OCI-M2 (cell line): ENCODE results near the gene CRYGA.
"Not testable (repeated sequence)": the region's sequence is repeated elsewhere in the genome, so short reads cannot be mapped to it uniquely, and the experiment has no call there.

ENCODE experiments used
- DNase-seq: peaks from one replicate; lab custom pipeline; 2025; ENCODE audit not compliant: unreplicated experiment; lab: John Stamatoyannopoulos, UW

Gene CRYGA

DNA sequence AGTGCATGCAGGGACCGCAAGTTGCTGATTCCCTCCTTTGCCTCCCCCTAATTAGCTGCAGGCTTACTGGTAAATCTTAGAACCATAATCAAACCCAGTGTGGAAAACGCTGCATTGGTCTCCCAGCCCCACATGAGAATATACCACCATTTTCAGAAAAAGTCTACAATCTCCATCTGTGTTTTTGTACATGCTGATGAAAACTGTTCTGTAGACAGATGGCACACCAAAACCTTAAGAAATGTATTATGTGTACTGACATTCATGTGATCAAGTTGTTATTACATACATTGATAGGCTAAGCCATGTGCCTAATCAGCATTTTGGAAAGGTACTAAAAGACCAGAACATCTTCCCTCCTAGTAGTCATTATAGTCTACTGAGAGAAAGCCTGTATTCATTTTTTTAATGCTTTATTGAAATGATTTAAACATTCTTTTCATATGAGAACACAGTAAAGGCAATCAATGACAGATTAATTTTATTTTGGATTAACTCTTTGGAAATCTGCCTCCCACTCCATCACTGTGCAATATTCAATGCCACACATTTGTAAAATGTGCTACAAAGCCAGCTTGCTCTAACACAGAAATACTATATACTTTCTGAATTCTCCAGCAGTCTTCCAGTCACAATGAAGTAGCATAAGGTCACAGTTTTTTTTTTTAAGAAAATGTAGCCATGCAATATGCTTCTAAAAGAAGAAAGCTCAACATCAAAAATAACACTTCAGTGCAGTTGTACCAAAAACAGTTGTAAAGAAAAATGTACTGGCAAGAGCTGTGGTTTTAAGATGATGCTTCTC, 1.8 kb upstream of the CRYGA start:
- DNase-seq, result no peak

DNA sequence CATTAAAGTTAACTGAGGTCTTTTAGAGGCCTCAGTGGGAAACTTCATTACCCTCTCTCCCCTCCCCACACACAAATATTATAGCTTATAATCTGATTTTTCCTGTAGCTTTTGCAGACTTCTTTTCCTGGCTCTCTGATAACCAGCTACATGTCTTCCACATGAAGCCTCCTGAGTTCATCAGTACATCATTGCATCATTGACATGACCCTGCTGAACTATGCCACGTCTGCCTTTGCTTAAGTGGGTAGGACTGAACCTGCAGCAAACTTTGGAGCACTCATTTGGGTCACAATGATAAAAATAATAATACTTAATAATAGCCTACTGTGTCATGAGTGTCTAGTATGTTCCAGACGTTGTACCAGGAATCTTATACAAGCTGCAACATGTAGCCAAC, 7.0 kb downstream of the CRYGA start:
- no peak for DNase-seq

DNA sequence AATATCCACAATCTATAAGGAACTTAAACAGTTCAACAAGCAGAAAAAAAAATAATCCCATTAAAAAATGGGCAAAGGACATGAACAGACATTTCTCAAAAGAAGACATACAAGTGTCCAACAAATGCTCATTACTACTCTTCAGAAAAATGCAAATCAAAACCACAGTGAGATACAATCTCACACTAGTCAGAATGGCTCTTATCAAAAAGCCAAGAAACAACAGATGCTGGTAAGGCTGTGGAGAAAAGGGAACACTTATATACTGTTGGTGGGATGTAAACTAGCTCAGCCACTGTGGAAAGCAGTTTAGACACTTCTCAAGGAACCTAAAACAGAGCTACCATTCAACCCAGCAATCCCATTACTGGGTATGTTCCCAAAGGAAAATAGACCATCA, 10.2 kb downstream of the CRYGA start:
- DNase-seq, result no peak

DNA sequence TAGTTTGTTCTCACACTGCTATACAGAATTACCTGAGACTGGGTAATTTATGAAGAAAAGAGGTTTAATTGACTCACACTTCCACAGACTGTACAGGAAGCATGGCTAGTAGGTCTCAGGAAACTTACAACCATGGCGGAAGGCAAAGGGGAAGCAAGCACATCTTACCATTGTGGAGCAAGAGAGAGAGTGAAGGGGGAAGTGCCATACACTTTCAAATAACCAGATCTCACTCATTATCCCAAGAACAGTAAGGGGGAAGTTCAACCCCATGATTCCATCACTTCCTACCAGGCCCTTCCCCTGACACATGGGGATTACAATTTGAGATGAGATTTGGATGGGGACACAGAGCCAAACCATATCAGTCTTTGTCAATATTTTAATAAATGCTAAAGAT, 12.4 kb downstream of the CRYGA start:
- DNase-seq, result no peak

DNA sequence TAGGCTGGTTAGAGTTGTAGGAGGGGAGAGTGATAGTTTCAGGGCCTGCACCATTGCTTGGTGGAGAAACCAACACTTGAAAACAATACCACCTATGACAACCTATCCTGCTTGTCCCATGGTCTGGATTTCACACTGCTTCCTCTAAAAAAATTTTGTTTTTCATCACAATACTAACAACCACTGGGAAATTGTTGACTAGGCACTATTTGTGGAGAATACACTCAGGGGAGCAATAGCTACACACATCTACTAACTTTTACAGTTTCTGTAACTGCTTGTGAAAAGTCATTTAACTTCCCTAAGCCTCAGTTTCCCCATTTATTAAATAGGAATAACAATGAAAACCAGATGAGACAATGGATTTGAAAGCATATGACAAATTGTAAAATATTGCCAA, 13.3 kb downstream of the CRYGA start:
- no peak for DNase-seq

DNA sequence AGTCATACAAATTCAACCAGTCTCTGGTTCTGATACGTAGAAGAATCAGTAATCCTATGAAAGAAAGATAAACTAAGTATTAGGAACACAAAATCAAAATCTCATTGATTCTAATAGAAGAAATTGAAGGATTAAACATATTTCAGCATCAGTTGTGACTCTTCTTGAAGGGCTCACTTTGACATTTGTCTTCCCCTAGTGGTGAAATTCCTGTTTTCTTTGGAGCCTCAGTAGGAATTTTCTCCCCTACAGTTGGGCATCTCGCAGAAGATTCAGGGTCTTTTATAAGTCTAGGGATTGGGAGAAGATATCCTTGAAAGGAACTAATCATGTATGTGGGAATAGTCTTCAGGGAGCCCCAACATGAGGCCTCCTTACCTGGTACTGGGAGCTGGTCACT, 14.6 kb downstream of the CRYGA start:
- DNase-seq, result no peak

DNA sequence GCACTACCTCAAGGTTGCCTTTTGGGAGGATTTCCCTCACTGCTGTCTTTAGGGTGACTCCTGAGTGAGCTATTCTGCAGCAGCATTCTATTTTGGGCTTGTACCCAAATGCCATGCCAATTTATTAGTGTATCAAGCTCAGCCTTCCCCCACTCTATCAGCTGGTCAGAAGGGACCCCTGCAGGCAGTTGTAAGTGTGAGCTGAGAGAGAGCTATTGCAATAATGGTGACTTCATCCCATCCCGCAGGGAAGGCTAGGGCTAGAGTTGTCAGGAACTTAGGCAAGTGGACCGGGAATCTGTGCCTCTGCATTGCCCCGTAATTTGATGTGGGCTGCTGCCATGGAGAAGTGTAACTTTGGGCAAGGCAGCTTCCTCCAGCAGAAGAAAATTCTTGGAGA, 15.6 kb downstream of the CRYGA start:
- no peak for DNase-seq

DNA sequence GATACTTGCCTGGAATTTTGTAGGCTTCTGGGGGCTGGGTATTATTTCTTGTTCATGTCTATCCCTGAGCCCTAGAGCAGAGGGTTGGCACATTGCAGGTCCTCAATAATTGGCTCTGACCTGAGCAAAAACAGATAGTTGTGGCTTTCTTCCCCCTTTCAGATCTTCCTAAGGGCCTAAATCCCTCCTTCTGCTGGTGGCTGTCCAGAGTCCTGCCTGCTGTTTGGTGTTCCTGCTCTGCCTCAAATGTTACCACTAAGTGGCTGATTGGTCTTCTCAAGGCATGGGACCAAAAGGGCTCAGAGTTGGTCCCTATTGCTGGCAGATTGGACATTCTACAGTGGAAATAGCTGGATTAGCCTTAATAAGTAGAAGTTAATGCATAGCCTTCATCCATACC, 16.4 kb downstream of the CRYGA start:
- DNase-seq, result no peak

DNA sequence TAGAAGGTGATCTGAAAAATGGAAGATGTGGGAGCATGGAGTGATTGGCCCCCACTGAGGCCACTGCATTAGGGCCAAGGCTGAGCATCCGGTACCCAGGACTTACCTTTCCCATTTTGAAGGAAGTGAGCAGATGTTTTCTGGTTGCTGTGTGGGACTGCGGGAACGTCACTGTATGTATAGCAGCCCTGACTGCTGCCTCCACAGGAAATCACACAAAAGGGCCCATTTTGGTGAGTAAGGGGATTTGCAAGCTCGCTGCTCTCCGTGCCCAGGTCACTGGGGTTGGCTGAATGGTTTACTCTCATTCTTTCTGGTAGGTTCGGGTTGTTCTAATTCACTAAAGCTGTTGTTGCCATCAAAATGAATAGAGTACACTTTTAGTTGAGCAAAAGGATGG, 17.4 kb downstream of the CRYGA start, which contains the start of gene CRYGB:
Gene CRYGB (minus strand): TSS at position 153 of the 400 bp plus-strand sequence. CDS start 38 bp downstream, at position 115.
- DNase-seq, result no peak

DNA sequence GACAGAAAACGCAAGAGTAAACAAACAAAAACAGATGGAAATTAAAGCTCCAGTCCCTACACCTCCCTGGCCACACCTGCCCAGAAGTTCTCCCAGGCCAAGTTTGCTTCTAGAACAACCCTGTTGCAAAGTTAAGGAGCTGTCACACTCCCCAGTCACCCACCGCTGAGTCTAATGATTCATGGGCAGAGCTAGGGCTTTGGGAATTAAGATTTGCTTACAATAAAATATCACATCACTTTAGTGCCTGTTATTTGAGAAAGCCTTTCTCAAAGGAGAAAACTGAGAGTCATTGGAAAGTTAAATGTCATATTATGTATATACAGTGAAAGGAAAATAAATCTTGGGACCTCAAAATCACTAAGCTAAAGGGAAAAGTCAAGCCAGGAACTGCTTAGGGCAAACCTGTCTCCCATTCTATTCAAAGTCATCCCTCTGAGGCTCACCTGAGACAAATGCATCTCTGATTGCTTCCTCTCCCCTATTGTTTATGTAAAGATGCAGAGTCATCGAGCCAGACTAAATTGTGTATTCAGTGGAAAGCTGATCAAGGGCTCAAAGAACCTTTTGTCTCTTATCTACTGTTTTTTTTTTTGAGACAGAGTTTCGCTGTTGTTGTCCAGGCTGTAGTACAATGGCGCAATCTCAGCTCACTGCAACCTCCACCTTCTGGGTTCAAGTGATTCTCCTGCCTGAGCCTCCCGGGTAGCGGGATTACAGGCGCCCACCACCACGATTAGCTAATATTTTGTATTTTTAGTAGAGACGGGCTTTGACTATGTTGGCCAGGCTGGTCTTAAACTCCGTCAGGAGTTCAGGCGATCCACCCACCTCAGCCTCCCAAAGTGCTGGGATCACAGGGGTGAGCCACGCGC, 20.2 kb downstream of the CRYGA start:
- no peak for DNase-seq

DNA sequence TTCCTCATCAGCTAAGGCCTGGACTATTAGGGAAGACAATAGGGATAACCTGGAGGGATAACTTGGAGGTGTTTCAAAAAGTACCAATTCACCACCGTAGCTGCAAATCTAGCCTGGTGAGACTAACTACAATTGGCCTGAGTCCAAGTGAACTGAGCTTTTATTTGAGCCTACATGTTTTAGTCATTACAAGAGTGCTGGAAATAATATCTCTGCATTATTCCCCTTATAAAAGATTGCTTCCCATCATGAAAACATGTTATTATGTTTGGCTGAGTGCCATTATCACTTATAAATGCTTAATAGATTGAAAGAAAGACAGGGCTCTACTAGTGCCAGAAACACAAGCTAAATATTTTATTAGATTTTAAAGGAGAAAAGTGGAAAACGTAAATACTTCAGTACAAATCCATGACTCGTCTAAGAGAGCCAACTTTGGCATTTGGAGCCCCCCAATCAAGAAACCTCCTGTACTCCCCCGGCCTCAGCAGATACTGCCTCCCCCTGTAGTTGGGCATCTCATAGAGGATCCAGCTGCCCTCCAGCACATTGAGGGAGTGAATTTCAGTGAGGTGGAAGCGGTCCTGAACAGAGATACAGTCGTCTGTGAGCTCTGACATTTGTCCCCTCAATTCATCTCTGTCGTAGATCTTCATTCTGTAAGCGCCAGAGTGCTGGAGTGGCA, 21.0 kb downstream of the CRYGA start:
- DNase-seq, result no peak

DNA sequence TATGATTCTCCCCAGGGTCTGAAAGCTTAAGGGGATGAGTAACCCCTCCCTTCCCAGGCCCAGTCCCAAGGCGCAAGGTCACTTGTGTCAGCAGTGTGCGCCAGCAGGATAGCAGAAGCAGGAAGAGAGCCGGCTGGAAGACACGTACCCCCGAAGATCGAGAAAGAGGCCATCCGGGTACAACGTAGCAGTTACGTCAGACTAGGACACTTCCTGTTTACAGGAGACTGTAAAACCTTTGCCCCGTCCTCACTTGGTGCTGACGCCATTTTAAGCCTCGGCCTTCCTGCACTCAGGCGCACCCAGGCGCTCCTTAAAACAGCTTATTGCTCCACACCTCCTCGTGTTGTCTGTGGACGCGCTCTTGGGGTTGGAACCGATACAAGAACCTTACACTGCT, 23.9 kb downstream of the CRYGA start:
- DNase-seq, result no peak

DNA sequence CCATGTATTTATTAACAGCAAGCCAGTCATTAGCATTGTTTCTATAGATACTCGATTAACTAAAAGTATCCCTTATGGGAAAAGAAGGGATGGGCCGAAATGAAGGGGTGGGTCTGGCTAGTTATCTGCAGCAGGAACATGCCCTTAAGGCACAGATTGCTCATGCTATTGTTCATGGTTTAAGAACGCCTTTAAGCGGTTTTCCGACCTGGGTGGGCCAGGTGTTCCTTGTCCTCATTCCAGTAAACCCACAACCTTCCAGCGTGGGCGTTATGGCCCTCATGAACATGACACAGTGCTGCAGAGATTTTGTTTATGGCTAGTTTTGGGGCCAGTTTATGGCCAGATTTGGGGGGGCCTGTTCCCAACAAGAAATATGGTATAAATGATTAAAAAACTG, 25.1 kb downstream of the CRYGA start:
- DNase-seq, result not testable (repeated sequence)

DNA sequence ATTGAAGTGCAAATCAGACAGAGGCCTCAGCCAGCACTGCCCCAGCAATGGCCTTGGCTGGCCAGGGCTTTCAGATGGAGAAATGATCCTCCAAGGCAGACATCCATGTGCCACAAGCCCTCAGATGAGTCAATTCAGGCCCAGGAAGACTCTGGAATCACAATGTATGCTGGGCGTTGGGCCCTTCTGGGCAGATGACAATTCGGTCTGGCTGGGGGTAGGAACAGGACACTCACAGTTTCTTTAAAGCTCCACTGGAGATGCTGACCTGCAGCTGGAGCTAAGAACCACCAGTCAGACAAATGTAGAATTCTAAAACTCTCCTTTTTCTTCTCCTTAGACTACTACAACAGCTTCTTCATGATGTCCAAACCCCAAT, 26.7 kb downstream of the CRYGA start:
- DNase-seq, result no peak

DNA sequence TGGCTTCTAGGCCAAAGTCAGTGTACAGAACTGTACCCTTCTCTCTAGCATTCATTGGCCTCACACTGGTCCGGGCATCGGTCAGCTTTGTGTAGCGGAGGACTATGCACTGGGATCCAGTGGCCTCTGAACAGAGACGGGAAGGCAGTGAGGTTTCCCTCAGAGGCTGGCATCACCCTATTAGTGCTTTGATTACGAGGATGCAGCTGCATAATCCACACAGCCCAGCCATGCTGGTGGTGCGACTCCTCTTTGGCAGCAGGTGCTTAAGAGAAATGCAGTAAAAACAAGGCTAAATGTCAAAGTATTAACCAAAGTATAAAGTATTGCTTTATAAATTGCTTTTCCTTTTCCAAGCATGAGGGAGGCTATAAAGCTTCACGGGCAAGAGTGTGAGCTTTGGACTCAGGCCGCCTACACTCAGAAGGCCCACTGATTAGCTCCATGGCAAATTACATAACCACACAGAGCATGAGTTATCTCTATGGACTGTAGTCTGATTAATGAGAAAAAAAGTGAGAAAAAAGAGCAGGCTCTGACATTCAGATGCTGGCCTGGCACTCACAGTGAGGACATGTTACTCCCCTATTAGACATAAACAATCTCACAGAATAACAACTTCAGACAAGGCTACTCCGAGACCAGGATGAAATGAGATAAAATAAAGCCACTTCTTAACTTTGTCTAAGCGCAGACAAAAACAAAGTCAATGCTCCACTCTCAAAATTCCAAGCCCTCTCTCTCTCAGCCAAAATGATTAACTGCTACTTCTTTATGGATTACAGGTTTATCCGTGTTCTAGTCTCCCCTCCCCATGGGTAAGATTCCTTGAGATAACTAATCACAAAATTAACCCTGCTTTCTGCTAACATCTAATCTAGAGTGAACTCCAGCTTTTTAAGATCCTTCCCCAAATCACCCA, 27.3 kb downstream of the CRYGA start:
- DNase-seq, result no peak

DNA sequence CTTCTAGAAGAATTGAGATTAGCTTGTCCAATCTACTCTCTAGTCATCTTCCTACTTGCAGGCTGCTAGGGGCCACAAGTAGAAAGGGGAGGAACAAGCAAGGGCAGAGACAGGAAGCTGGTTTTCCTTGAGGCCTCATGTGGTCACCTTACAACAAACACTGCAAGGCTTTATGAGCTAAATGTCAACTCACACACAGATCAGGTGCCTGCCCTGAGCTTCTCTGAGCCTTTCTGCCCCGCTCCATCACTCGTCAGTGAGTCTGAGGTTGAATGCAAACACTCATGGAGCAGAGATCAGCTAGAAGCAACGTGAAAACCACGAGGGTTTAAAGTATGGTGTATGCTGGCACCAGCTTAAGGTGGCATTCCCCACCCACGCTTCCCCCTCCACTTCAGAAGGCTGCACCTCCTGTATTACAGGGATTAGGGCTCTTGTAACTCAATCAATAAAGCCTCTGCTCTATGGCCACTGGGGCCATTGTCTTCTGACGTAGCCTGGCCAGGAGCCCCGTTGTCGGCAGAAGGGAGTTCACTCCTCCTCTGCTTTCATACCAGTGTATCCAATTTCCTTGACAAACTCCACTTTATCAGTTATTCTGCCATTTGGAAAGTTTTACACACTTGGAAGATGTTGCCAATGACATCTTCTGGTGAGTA, 28.3 kb downstream of the CRYGA start:
- DNase-seq, result no peak

DNA sequence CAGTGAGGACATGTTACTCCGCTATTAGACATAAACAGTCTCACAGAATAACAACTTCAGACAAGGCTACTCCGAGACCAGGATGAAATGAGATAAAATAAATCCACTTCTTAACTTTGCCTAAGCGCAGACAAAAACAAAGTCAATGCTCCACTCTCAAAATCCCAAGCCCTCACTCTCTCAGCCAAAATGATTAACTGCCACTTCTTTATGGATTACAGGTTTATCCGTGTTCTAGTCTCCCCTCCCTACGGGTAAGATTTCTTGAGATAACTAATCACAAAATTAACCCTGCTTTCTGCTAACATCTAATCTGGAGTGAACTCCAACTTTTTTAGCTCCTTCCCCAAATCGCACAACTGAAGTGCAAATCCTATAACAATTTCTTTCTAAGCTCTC, 32.7 kb downstream of the CRYGA start:
- no peak for DNase-seq

DNA sequence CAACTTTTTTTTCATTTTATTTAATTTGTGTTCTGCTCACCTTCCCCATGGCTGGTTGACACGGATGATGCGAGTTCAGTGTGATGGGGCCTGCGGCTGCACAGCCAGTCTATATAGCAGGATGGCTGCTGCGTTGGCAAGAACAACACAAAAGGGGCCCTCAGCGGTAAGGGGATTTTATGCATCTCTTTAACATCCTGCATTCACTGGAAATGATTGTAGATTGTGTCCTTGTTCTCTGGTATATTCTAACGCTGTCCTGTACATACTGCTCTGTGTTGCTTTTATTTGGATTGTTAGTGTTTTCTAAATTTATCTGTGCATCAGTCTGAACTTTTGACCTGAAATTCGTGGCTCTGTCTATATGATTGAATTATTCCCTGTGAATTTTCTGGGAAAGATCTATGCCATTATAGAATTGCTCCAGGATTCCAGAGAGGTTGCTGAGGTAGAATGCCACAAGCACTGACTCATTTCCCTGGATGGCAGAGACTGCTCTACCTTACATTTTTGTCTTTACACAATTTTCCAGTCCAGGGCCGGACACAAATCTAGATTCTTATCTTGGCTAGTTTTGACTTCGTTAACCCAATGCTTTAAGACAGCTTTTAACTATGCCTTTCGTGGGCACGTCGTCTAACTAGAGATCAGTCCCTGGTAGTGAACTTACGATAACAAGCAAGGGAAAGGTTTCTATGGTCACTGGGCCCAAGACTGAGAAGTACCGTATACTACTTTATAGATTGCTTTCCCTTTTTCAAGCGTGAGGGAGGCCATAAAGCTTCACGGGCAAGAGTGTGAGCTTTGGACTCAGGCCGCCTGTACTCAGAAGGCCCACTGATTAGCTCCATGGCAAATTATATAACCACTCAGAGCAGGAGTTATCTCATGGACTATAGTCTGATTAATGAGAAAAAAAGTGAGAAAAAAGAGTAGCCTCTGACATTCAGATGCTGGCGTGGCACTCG, 33.4 kb downstream of the CRYGA start, which contains the start of gene CRYGC:
Gene CRYGC (minus strand): TSS at position 85 of the 968 bp plus-strand sequence. CDS start 36 bp downstream, at position 49.
- DNase-seq, result no peak

DNA sequence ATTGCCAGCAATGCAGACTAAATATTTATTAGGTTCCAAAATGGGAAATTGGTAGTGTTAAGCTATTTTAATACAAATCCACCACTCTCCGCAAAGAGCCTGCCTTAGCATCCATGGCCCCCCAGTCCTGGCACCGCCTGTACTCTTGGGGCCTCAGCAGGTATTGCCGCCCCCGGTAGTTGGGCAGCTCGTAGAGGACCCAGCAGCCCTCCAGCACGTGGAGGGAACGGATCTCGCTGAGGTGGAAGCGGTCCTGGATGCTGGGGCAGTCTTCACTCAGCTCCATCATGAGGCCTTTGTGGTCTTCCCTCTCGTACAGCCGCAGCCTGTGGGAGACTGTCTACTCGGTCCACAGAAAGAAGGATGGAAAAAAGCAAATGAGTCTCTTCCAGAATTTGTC, 35.3 kb downstream of the CRYGA start:
- no peak for DNase-seq
